GM12891 (cell line): ENCODE results near the gene RNF213.

Experiments used
- DNase-seq: peaks from one replicate; pipeline ENCODE4 v3.0.0; 2011; ENCODE audit warnings: low spot score; ENCODE audit not compliant: insufficient read length
- FAIRE-seq: peaks from 2 replicates; lab custom pipeline; 2011; peaks lifted over from hg19 to GRCh38; lab: Jason Lieb, UNC
- PAX5 ChIP-seq: IDR thresholded peaks from 2 replicates; pipeline ENCODE4 v1.6.1; 2011; ENCODE audit warnings: low read length, moderate library complexity, mild to moderate bottlenecking; ENCODE audit not compliant: insufficient read depth, severe bottlenecking
- POLR2A ChIP-seq: IDR thresholded peaks from 2 replicates; pipeline ENCODE4 v1.6.1; 2011; ENCODE audit warnings: low read depth, low read length, control low read depth
- POLR2AphosphoS5 ChIP-seq: IDR thresholded peaks from 2 replicates; pipeline ENCODE4 v1.6.1; 2011; ENCODE audit warnings: low read depth, low read length, control low read depth
- POU2F2 ChIP-seq: IDR thresholded peaks from 2 replicates; pipeline ENCODE4 v1.6.1; 2011; ENCODE audit warnings: low read depth, mild to moderate bottlenecking, control low read depth, low read length, moderate library complexity
- SPI1 ChIP-seq: IDR thresholded peaks from 2 replicates; pipeline ENCODE4 v1.6.1; 2011; ENCODE audit warnings: low read depth, low read length, control low read depth
- TAF1 ChIP-seq: IDR thresholded peaks from 2 replicates; pipeline ENCODE4 v1.6.1; 2011; ENCODE audit warnings: low read depth, low read length, control low read depth

The RNF213 gene

GRCh38 chr17:80429356-80430275, 169.0 kb downstream of the RNF213 start:
- TF ChIP-seq SPI1: no peak
- TF ChIP-seq POLR2A: no peak
- TF ChIP-seq POLR2AphosphoS5: no peak
- TF ChIP-seq POU2F2: no peak
- FAIRE-seq (no peak), DNase-seq (no peak)

GRCh38 chr17:80430446-80431245, 170.0 kb downstream of the RNF213 start:
- FAIRE-seq (no peak), DNase-seq (no peak)
- TF ChIP-seq SPI1: no peak
- no peak for TF ChIP-seq POLR2AphosphoS5

GRCh38 chr17:80431246-80432195, 170.9 kb downstream of the RNF213 start:
- FAIRE-seq (no peak), DNase-seq (no peak)
- TF ChIP-seq POLR2AphosphoS5 (no peak), POU2F2 (no peak), TAF1 (no peak), POLR2A (no peak), PAX5 (no peak), SPI1 (no peak)

- DNase-seq: no peak
- TF ChIP-seq POU2F2 (no peak), POLR2A (no peak), POLR2AphosphoS5 (no peak), PAX5 (no peak), TAF1 (no peak), SPI1 (no peak)
- FAIRE-seq: no peak
Observed at GRCh38 chr17:80432350-80432955, 171.8 kb downstream of the RNF213 start.

- TF ChIP-seq POLR2AphosphoS5: no peak
- no peak for TF ChIP-seq TAF1
- no peak for TF ChIP-seq POLR2A
- FAIRE-seq: no peak
Observed at GRCh38 chr17:80432961-80433550, 172.4 kb downstream of the RNF213 start.

GRCh38 chr17:80433916-80434666, 173.4 kb downstream of the RNF213 start:
- TF ChIP-seq TAF1 (no peak), POLR2A (no peak), POLR2AphosphoS5 (no peak), PAX5 (no peak), SPI1 (no peak), POU2F2 (no peak)
- FAIRE-seq: no peak
- no peak for DNase-seq

More at GRCh38 chr17:80432961-80433550, 172.4 kb downstream of the RNF213 start:
- DNase-seq: no peak

- no peak for FAIRE-seq
- no peak for DNase-seq
- no peak for TF ChIP-seq POU2F2
- TF ChIP-seq POLR2AphosphoS5: no peak
- no peak for TF ChIP-seq POLR2A
- TF ChIP-seq TAF1: no peak
- TF ChIP-seq SPI1: no peak
- TF ChIP-seq PAX5: no peak
Observed at GRCh38 chr17:80437532-80437931, 176.9 kb downstream of the RNF213 start.

- DNase-seq: no peak
- FAIRE-seq: no peak
- no peak for TF ChIP-seq SPI1
- no peak for TF ChIP-seq POLR2AphosphoS5
- no peak for TF ChIP-seq POLR2A
- no peak for TF ChIP-seq POU2F2
- no peak for TF ChIP-seq PAX5
- TF ChIP-seq TAF1: no peak
Observed at GRCh38 chr17:80438806-80439205, 178.2 kb downstream of the RNF213 start.
